Spinal cord (tissue), 10 donors: ENCODE data around the gene MED27. TPM values are rescaled to one million over a fixed set of nuclear protein-coding genes. Genes with fewer than 3 reads are reported as not detected.

ENCODE experiments used
- DNase-seq, 6 donors: peaks; one replicate each; pipeline versions ENCODE4 v3.0.0 to v3.0.0-alpha.2; 2013 to 2015; ENCODE audit warnings: low spot score in 6 of 6, low read depth in 4 of 6
- H3K27ac ChIP-seq: one replicate; pipeline ENCODE4 v1.5.1; 2013; ENCODE audit warnings: low read depth, low read length, control low read depth
- H3K27me3 ChIP-seq: one replicate; pipeline ENCODE4 v1.6.1; 2013; ENCODE audit warnings: low read length; ENCODE audit not compliant: control insufficient read depth, insufficient read depth
- H3K36me3 ChIP-seq: one replicate; pipeline ENCODE4 v1.6.1; 2013; ENCODE audit warnings: low read length; ENCODE audit not compliant: control insufficient read depth, insufficient read depth
- H3K4me1 ChIP-seq: one replicate; pipeline ENCODE4 v1.6.1; 2013; ENCODE audit warnings: low read length; ENCODE audit not compliant: control insufficient read depth, insufficient read depth
- H3K4me3 ChIP-seq: one replicate; pipeline ENCODE4 v1.5.1; 2013; ENCODE audit warnings: low read depth, low read length, control low read depth
- H3K9me3 ChIP-seq: one replicate; pipeline ENCODE4 v1.6.1; 2013; ENCODE audit warnings: low read length; ENCODE audit not compliant: control insufficient read depth, insufficient read depth
- WGBS: methylation state at CpG from one replicate; pipeline ENCODE4 v1.1.5; 2013; ENCODE audit warnings: missing lambda C conversion rate; ENCODE audit not compliant: insufficient coverage; 5-methylcytosine and 5-hydroxymethylcytosine counted together
- polyA plus RNA-seq, 2 donors: library from polyadenylated mRNA; unstranded; fragments of 120-200 nt; gene quantifications; one replicate each; pipeline ENCODE4 v1.2.1, GENCODE V29; 2013; ENCODE audit not compliant: insufficient read length in 2 of 2
- total RNA-seq, 2 donors: library from RNA; depleted of rRNA in 1 of 2; stranded (reverse); fragments of 120-200 nt in 1 of 2; fragments of >200 nt in 1 of 2; gene quantifications; one replicate each; pipeline versions ENCODE4 v1.2.3 to v1.2.4, GENCODE V29; 2013 to 2014
- donor health status: healthy.

MED27 gene
- total and polyA plus RNA-seq, 4 donors: 13.9 to 27.8 (median 25.8) TPM

GRCh38 chr9:131980267-131981016, 99.2 kb downstream of the MED27 start:
- Histone ChIP-seq H3K27ac (no peak overlapping the region), H3K27me3 (no peaks in the 10 kb centered on the region), H3K4me1 (peaks cover 5% of the 10 kb centered on the region), H3K9me3 (no peaks in the 10 kb centered on the region), H3K4me3 (no peak overlapping the region), H3K36me3 (no peaks in the 10 kb centered on the region)
- DNase-seq: peak in 1 of 6 donors; percentile 72
- WGBS: 60% methylated on average over 1 of the region's 8 CpGs

GRCh38 chr9:131977109-131977838, 102.4 kb downstream of the MED27 start:
- 68% methylated on average over 9 of the region's 10 CpGs for WGBS
- Histone ChIP-seq H3K27me3 (no peaks in the 10 kb centered on the region), H3K4me1 (peaks cover 5% of the 10 kb centered on the region), H3K9me3 (no peaks in the 10 kb centered on the region), H3K36me3 (no peaks in the 10 kb centered on the region), H3K4me3 (no peak overlapping the region), H3K27ac (no peak overlapping the region)
- no peak for DNase-seq

- no peak for DNase-seq
- H3K4me3 ChIP-seq: no peak overlapping the region
- no peak overlapping the region for H3K27ac ChIP-seq
- H3K36me3 ChIP-seq: no peaks in the 10 kb centered on the region
- 82% methylated on average over 3 of the region's 5 CpGs for WGBS
- H3K4me1 ChIP-seq: peaks cover 5% of the 10 kb centered on the region
- H3K9me3 ChIP-seq: no peaks in the 10 kb centered on the region
- H3K27me3 ChIP-seq: no peaks in the 10 kb centered on the region
Measured at GRCh38 chr9:131976157-131977108, 103.2 kb downstream of the MED27 start.

GRCh38 chr9:131972889-131973288, 106.8 kb downstream of the MED27 start:
- H3K27me3 ChIP-seq: no peaks in the 10 kb centered on the region
- H3K9me3 ChIP-seq: no peaks in the 10 kb centered on the region
- no peak overlapping the region for H3K27ac ChIP-seq
- DNase-seq: no peak
- H3K4me3 ChIP-seq: no peak overlapping the region
- peaks cover 5% of the 10 kb centered on the region for H3K4me1 ChIP-seq
- H3K36me3 ChIP-seq: peaks cover 3% of the 10 kb centered on the region

GRCh38 chr9:131971482-131972074, 108.1 kb downstream of the MED27 start:
- Histone ChIP-seq H3K36me3 (peaks cover 3% of the 10 kb centered on the region), H3K27ac (no peak overlapping the region), H3K4me3 (no peak overlapping the region), H3K4me1 (no peaks in the 10 kb centered on the region), H3K27me3 (no peaks in the 10 kb centered on the region), H3K9me3 (no peaks in the 10 kb centered on the region)
- no peak for DNase-seq
- 96% methylated on average over 5 of the region's 6 CpGs for WGBS

GRCh38 chr9:131969469-131969989, 110.1 kb downstream of the MED27 start:
- WGBS: 86% methylated on average over 5 of the region's 5 CpGs
- Histone ChIP-seq H3K4me1 (no peaks in the 10 kb centered on the region), H3K27ac (no peak overlapping the region), H3K27me3 (no peaks in the 10 kb centered on the region), H3K4me3 (no peak overlapping the region), H3K9me3 (no peaks in the 10 kb centered on the region), H3K36me3 (peaks cover 3% of the 10 kb centered on the region)
- no peak for DNase-seq

- WGBS: 71% methylated on average over 1 of the region's 9 CpGs
- H3K9me3 ChIP-seq: no peaks in the 10 kb centered on the region
- H3K4me1 ChIP-seq: no peaks in the 10 kb centered on the region
- H3K36me3 ChIP-seq: peaks cover 3% of the 10 kb centered on the region
- no peak overlapping the region for H3K27ac ChIP-seq
- no peak overlapping the region for H3K4me3 ChIP-seq
- no peak for DNase-seq
- H3K27me3 ChIP-seq: no peaks in the 10 kb centered on the region
Measured at GRCh38 chr9:131968632-131969031, 111.0 kb downstream of the MED27 start.

- 60% methylated on average over 5 of the region's 7 CpGs for WGBS
Measured at GRCh38 chr9:131965841-131966240, 113.8 kb downstream of the MED27 start.

GRCh38 chr9:131965103-131965502, 114.6 kb downstream of the MED27 start:
- peak in 1 of 6 donors; percentile 66 for DNase-seq
- WGBS: 100% methylated on average over 1 of the region's 4 CpGs
- Histone ChIP-seq H3K27me3 (no peaks in the 10 kb centered on the region), H3K27ac (no peak overlapping the region), H3K4me1 (peaks cover 17% of the 10 kb centered on the region), H3K9me3 (no peaks in the 10 kb centered on the region), H3K36me3 (peaks cover 1% of the 10 kb centered on the region), H3K4me3 (no peak overlapping the region)

More at GRCh38 chr9:131965841-131966240, 113.8 kb downstream of the MED27 start:
- Histone ChIP-seq H3K9me3 (no peaks in the 10 kb centered on the region), H3K4me3 (no peak overlapping the region), H3K27ac (no peak overlapping the region), H3K27me3 (no peaks in the 10 kb centered on the region), H3K36me3 (peaks cover 3% of the 10 kb centered on the region), H3K4me1 (peaks cover 14% of the 10 kb centered on the region)
- no peak for DNase-seq
